Stimulated activated naive CD4-positive, alpha-beta T cell (primary cell): ENCODE measurements around the gene KRTAP3-3.
A peak's percentile ranks its signal among the peaks of the same experiment; 100 is the strongest.
"Not testable (repeated sequence)": the region's sequence is repeated elsewhere in the genome, so short reads cannot be mapped to it uniquely, and the experiment has no call there.

ENCODE experiments used
- DNase-seq, 6 experiments: peaks; one replicate each; lab custom pipeline; 2025; lab: John Stamatoyannopoulos, UW

The KRTAP3-3 gene

DNA sequence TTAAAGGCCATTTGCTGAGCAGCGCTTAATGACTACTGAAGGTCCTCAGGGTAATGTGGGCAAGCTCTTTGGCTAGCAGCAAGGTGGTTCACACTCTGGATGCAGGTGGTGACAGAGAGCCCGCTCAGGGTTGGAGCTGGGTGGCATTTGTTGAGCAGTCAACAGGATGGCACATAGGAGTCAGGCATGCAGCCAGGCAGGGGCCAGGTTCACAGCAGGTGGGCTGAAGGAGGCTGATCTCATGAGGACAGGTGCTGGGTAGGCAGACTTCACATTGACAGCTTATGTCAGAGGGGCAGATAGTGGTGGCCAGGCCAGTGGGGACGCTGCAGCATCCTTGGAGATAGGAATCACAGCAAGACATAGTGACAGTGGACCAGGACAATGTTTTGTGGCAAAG is 10.4 kb upstream of the KRTAP3-3 start:
- no peak for DNase-seq

- no peak for DNase-seq
These were observed 10.0 kb upstream of the KRTAP3-3 start for GRCh38 chr17:41003926-41004325.

- no peak for DNase-seq
These were observed 8.8 kb upstream of the KRTAP3-3 start for GRCh38 chr17:41002814-41003213.

- no peak for DNase-seq
These were observed 7.8 kb upstream of the KRTAP3-3 start for GRCh38 chr17:41001795-41002194.

GRCh38 chr17:40999563-40999962 is 5.6 kb upstream of the KRTAP3-3 start, which contains the start of gene KRTAP3-2:
Gene KRTAP3-2 (minus strand): TSS chr17:40999906. CDS start chr17:40999853, 53 bp downstream.
- DNase-seq: not testable (repeated sequence)

DNA sequence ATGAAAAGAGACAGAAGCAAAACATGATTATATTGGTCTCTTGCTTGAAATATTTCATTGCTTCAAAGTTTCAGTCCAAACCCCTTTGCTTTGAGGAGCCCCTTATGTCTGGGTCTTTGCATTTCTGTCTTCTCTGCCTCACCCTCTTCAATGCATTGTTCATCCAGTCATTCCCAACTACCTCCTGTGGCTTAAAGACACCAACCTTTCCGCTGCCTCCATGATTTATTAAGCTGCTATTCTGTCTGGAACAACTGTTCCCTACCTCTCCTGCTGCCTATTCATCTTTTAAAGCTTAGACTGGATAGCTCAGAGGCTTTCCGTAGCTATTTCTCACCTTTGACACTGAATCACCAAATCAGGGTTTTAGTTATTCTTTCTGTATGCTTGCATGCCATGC is 3.4 kb upstream of the KRTAP3-3 start:
- no peak for DNase-seq

DNA sequence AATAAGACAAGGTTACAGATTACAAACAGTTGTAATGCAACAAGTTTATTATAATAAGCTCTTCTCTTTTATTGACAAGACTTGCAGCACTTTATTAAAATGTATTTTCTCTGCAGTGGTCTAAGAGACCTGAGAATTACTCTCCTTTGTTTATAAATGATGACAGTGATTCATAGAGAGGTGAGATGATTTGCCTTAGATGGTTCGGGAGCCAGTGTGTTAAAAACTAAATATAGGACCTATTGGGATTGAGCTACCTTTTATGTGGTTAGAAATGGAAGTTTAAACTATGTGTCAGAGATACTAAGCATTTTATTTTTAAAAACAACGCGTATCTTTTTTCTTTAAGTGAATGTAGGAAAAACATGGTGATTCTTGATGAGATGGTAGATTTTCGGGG is 2.9 kb upstream of the KRTAP3-3 start:
- no peak for DNase-seq

DNA sequence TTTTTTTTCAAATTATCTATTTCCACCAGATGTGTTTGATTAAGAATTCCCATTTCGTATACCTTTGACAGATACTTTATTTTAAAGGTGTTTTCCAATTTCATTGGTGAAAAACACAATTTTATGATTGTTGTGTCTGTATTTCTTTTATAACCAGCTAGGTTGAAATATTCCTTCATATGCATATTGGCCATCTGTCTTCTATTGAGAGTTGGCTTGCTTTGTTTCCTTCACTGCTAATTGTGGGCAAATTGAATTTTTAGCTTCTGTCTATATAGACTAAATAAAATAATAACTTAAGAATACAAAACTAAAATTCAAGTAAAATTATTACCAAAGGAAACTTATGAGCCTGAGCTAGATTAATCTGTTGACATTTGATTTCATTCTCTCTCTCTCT is 1.2 kb upstream of the KRTAP3-3 start:
- DNase-seq: no peak

DNA sequence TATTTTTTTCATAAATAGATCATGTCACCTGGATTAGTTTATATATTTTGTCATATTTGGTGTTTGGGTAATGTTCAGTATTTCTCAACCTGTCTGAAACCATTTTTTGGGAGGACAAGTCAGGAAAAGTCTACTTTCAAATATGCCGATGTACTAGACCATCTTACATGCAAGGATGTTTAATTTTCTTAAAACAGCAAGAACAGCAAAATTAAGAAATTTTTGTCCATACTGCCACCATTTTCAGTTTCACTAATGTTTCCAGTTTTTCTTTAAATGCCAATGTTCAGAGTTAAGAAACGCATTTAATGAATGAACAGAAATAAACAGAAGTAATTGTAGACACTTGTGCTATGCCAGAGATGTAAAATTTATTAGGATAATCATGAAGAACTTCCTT is 880 bp downstream of the KRTAP3-3 start:
- no peak for DNase-seq

DNA sequence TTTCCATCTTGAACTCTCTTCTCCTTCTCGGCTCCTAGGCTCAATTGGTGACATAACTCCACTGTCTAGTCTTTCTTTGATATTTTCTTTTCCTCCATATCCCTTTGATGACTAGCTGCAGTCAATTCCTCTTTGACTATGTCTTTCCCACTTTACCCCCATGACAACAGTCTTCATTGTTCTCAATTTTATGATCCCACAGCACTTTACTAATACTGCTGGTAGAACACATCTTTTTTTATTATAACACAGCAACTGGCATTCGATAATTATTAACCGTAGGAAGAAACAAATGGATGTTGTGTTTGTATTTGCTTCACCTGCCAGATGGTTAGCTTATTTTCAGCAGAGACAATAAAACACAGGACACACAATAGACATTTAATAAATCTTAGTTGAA is 1.3 kb downstream of the KRTAP3-3 start:
- no peak for DNase-seq

- DNase-seq: no peak
These were observed 7.0 kb downstream of the KRTAP3-3 start for GRCh38 chr17:40986920-40987319.

DNA sequence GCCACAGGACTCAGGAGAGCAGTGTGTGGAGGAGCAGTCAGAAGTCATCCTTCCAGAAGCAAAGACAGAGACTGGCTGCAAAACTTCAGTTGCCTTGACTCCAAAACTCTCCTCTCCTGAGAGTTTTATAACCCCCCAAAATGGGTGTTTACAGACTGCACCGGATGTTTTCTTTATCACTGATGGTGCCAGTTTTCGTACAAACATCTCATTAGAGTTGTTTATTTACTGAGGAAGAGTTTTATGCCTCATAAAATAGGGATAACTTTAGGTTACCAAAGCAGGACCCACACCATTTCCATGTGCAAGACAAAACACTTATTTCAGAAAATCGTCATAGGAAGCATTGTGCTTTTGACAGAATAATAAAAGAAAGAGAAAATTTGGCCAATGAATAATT is 9.7 kb downstream of the KRTAP3-3 start, which contains the start of gene KRT40:
Gene KRT40, minus strand, starts transcription at position 101 of the 400 bp plus-strand sequence. Its CDS starts 53 bp downstream, at position 48.
- DNase-seq: no peak

DNA sequence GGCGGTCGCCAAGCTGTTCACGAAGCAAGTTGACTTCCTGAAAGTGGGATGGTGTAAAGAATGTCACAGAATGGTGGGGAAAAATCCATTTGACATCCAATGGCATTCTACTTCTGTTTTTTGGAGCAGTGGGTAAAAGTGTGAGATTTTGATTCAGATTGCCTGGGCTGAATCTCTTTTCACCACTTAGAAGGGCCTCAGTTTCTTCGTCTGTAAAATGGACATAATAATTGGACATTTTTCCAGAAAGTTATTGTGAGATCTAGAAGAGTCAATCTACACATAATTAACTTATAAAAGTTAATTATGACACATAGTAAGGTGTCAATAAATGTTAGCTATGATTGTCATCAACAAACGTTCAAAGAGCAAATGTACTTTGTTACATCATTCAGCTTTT is 12.8 kb downstream of the KRTAP3-3 start:
- DNase-seq: no peak

DNA sequence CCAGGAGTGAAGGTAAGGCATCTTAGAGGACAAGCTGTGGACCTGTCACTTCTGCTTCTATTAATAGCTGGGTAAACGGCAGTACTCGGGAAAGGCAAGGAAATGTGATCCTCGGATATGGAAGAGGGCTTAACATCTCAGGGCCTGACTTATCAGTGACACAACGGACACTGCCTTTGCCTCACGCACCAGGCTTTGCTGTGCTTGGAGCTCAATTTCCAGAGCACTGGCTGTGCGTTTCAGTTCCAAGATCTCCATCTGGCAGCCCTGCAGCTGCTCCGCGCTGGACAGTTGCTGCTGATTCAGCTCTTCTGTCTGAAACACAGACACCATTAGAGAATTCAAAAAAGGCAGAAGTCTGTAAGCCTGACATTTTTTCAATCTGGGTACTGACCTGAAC is 13.4 kb downstream of the KRTAP3-3 start:
- DNase-seq: no peak

DNA sequence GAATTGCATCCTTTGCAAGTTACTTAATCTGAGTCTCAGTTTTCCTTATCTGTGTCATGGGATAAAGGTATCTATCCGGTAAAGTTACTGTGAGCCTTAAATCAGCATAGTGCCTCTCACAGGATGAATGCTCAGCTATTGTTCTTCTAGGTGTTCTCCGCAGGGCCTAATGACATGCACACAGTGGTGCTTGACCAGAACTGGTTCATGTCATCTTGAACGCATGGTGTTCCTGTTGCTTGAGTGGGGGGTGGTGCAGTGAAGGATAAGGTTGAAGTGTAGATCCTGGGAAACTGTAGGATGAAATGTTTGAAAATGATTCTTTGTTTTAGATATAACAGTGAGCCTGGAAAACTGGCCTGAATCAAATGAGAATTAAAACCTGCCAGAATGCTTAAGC is 13.8 kb downstream of the KRTAP3-3 start:
- no peak for DNase-seq

GRCh38 chr17:40978575-40979151 is 15.3 kb downstream of the KRTAP3-3 start:
- DNase-seq: no peak

GRCh38 chr17:40975516-40975915 is 18.4 kb downstream of the KRTAP3-3 start:
- DNase-seq: no peak

- no peak for DNase-seq
These were observed 19.6 kb downstream of the KRTAP3-3 start for GRCh38 chr17:40974366-40974765.

DNA sequence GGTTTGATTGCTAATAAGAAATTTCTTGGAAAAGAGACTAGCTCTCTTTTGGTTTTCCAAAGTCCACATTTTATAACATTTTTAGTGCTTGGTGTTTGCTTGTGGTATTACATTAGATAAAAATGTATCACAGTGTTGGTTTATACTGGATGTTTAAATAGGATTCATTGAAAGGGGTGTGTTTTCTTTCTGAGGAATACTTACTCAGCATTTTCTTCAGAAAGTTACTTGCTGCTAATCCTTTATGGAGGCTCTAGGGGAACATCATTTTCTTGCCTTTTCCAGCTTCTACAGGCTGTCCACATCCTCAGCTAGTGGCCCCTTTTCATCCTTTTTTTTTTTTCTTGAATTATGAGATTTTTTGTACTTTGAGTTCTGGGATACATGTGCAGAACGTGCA is 26.4 kb downstream of the KRTAP3-3 start:
- no peak for DNase-seq

DNA sequence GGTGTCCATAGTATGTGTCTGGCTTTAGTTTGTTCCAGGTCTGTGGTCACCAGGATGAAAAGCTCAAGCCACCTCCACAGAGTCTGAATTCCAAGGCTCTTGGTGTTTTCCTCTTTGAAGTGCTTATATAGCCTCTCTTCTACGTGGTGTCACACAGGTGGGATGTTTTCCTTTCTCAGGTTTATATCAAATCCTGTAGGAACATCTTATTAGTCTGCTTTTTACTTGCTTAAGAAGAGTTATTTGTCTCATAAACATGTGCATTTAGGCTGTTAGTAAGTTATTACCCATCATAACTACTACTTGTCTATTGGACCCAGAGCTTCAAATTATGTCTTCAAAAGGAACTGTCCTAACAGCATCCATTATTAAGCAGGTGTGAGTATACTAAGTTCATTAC is 27.1 kb downstream of the KRTAP3-3 start, which contains the start of gene KRT39:
Gene KRT39, minus strand, starts transcription at position 101 of the 400 bp plus-strand sequence. Its CDS starts 92 bp downstream, at position 9.
- DNase-seq: no peak

DNA sequence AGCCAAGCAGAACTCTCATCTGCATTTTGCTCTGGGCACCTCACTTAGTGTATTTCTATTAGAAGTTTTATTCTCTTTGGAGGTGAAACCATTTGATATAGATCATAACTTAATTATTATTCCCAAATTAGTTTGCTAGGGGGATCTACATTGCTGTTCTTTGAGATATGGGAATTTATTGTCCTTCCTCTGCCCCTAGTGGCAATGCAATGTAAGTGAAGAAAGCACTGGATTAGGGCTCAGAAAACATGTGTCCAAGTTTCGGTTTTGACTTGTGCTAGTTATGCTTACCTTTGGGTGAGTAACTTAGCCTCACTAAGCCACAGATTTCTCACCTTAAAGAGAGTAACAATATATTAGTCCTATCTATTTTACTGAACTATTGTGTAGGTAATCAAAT is 30.1 kb downstream of the KRTAP3-3 start:
- DNase-seq: peak in 1 of 6 experiments; percentile 3

GRCh38 chr17:40962059-40962561 is 31.9 kb downstream of the KRTAP3-3 start:
- DNase-seq: no peak

GRCh38 chr17:40961591-40961990 is 32.4 kb downstream of the KRTAP3-3 start:
- DNase-seq: no peak

GRCh38 chr17:40960144-40960543 is 33.8 kb downstream of the KRTAP3-3 start:
- no peak for DNase-seq
